ENCODE results near the gene CELF2.

The CELF2 gene

DNA sequence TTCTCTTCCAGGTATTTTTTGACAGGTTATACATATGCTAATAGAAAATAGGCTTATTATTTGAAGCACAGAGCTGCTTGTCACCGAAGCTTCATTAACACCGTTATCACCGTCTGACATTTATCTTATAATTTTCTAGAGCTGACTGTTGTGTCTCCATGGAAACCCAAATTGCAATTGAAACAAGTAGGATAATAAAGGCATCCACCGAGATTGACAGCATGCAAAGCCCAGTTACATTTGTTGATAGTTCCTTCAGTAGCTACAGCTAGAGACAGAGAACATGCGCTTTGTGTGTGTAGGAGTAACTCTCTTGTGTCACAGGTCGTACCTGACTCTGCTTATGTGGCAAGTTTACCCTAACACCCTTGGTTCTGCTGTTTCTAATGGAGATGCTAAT lies 135.6 kb downstream of the CELF2 start:
- Histone ChIP-seq H3K4me2 (ENCODE audit: low read length) (no peak overlapping the region), H3K27ac (ENCODE audit: low read depth, low read length) (no peak overlapping the region), H3K9me2 (replicated peaks; ENCODE audit: control insufficient read depth, low read length) (no peaks in the 10 kb centered on the region), H4K20me1 (ENCODE audit: control insufficient read depth, insufficient read depth, low read depth, low read length) (no peaks in the 10 kb centered on the region), H3K9me3 (ENCODE audit: control insufficient read depth, insufficient read depth, low read length) (no peaks in the 10 kb centered on the region), H3K36me3 (ENCODE audit: control insufficient read depth, low read length) (no peaks in the 10 kb centered on the region), H3F3A (ENCODE audit: control insufficient read depth, insufficient read depth) (no peaks in the 10 kb centered on the region), H3K79me2 (ENCODE audit: control insufficient read depth, low read length) (no peaks in the 10 kb centered on the region), H3K4me1 (ENCODE audit: control insufficient read depth, low read length) (peaks cover 6% of the 10 kb centered on the region), H3K27me3 (ENCODE audit: control insufficient read depth, low read length) (peaks cover 91% of the 10 kb centered on the region), H3K4me3 (ENCODE audit: low read length) (no peak overlapping the region)
- TF ChIP-seq EZH2phosphoT487 (IDR thresholded peaks at IDR 0.05; ENCODE audit: borderline replicate concordance, low read length) (no peak), CTCF (IDR thresholded peaks at IDR 0.05; ENCODE audit: low read depth, low read length, poor library complexity, severe bottlenecking) (no peak)

GRCh38 chr10:11153766-11154165 lies 136.1 kb downstream of the CELF2 start:
- no peak overlapping the region for H3K4me3 ChIP-seq (ENCODE audit: low read length)
- no peaks in the 10 kb centered on the region for H3K9me2 ChIP-seq (replicated peaks; ENCODE audit: control insufficient read depth, low read length)
- H3K9me3 ChIP-seq (ENCODE audit: control insufficient read depth, insufficient read depth, low read length): no peaks in the 10 kb centered on the region
- H3K36me3 ChIP-seq (ENCODE audit: control insufficient read depth, low read length): no peaks in the 10 kb centered on the region
- H3F3A ChIP-seq (ENCODE audit: control insufficient read depth, insufficient read depth): no peaks in the 10 kb centered on the region
- no peak overlapping the region for H3K4me2 ChIP-seq (ENCODE audit: low read length)
- TF ChIP-seq CTCF (IDR thresholded peaks at IDR 0.05; ENCODE audit: low read depth, low read length, poor library complexity, severe bottlenecking) (no peak), EZH2phosphoT487 (IDR thresholded peaks at IDR 0.05; ENCODE audit: borderline replicate concordance, low read length) (no peak)
- no peaks in the 10 kb centered on the region for H3K79me2 ChIP-seq (ENCODE audit: control insufficient read depth, low read length)
- H3K4me1 ChIP-seq (ENCODE audit: control insufficient read depth, low read length): peaks cover 6% of the 10 kb centered on the region
- no peaks in the 10 kb centered on the region for H4K20me1 ChIP-seq (ENCODE audit: control insufficient read depth, insufficient read depth, low read depth, low read length)
- H3K27ac ChIP-seq (ENCODE audit: low read depth, low read length): no peak overlapping the region
- peaks cover 96% of the 10 kb centered on the region for H3K27me3 ChIP-seq (ENCODE audit: control insufficient read depth, low read length)

- H3K9me3 ChIP-seq (ENCODE audit: control insufficient read depth, insufficient read depth, low read length): no peaks in the 10 kb centered on the region
- peaks cover 6% of the 10 kb centered on the region for H3K4me1 ChIP-seq (ENCODE audit: control insufficient read depth, low read length)
- no peak overlapping the region for H3K27ac ChIP-seq (ENCODE audit: low read depth, low read length)
- no peaks in the 10 kb centered on the region for H3K36me3 ChIP-seq (ENCODE audit: control insufficient read depth, low read length)
- no peaks in the 10 kb centered on the region for H3F3A ChIP-seq (ENCODE audit: control insufficient read depth, insufficient read depth)
- H4K20me1 ChIP-seq (ENCODE audit: control insufficient read depth, insufficient read depth, low read depth, low read length): no peaks in the 10 kb centered on the region
- H3K9me2 ChIP-seq (replicated peaks; ENCODE audit: control insufficient read depth, low read length): no peaks in the 10 kb centered on the region
- TF ChIP-seq EZH2phosphoT487 (IDR thresholded peaks at IDR 0.05; ENCODE audit: borderline replicate concordance, low read length) (no peak), CTCF (IDR thresholded peaks at IDR 0.05; ENCODE audit: low read depth, low read length, poor library complexity, severe bottlenecking) (no peak)
- no peak overlapping the region for H3K4me2 ChIP-seq (ENCODE audit: low read length)
- H3K4me3 ChIP-seq (ENCODE audit: low read length): no peak overlapping the region
- H3K79me2 ChIP-seq (ENCODE audit: control insufficient read depth, low read length): no peaks in the 10 kb centered on the region
- peaks cover 99% of the 10 kb centered on the region for H3K27me3 ChIP-seq (ENCODE audit: control insufficient read depth, low read length)
Observed at GRCh38 chr10:11154333-11154732, 136.7 kb downstream of the CELF2 start.

Measured in DOHH2 (cell line).